ENCODE measurements around the gene TAF1A.

DNA sequence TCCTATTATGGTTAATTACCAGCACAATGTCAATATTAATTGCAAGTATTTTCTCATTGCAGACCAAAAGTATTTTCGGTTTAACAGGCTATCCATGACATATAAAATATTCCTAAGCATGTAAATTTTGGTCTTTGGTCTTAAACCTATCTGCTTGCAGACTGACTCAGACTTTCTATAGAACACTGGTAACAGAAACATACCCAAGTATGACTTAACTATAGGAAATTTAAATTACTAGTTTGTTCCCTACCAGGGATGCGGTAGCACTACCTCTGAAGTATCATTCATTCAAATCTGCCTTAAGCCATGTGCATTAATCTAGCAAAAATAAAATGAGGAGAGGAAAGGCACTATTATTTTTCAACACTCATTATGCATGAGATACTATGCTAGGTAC is 2.9 kb downstream of the TAF1A start:
- TF ChIP-seq, protein P1, sequence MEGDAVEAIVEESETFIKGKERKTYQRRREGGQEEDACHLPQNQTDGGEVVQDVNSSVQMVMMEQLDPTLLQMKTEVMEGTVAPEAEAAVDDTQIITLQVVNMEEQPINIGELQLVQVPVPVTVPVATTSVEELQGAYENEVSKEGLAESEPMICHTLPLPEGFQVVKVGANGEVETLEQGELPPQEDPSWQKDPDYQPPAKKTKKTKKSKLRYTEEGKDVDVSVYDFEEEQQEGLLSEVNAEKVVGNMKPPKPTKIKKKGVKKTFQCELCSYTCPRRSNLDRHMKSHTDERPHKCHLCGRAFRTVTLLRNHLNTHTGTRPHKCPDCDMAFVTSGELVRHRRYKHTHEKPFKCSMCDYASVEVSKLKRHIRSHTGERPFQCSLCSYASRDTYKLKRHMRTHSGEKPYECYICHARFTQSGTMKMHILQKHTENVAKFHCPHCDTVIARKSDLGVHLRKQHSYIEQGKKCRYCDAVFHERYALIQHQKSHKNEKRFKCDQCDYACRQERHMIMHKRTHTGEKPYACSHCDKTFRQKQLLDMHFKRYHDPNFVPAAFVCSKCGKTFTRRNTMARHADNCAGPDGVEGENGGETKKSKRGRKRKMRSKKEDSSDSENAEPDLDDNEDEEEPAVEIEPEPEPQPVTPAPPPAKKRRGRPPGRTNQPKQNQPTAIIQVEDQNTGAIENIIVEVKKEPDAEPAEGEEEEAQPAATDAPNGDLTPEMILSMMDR (IDR thresholded peaks at IDR 0.05) = no peak
- no peak for TF ChIP-seq EZH2phosphoT487 (IDR thresholded peaks at IDR 0.05)

Measured in neural progenitor cell (in vitro differentiated cells).